Endothelial cell of umbilical vein (primary cell): ENCODE results near the gene CACNA2D3. TPM values are rescaled to one million over a fixed set of nuclear protein-coding genes. Genes with fewer than 3 reads are reported as not detected.

Source experiments
- BruUV-seq: library from RNA; stranded (reverse); fragments of 400-500 nt; replicated peaks from 2 replicates; lab custom pipeline; 2021; lab: Mats Ljungman, UMichigan
- CTCF ChIA-PET: fragments of 300-600, 350-600 bp; sonication (Branson Sonifier 250); formaldehyde crosslinking; loops from one replicate; lab custom pipeline; 2021; ENCODE audit warnings: antibody characterized with exemption, inconsistent platforms; lab: Charles Lee
- POLR2A ChIA-PET: fragments of 300-600, 350-600 bp; sonication (Branson Sonifier 250); formaldehyde crosslinking; loops from one replicate; lab custom pipeline; 2021; ENCODE audit warnings: antibody characterized with exemption, inconsistent platforms; lab: Charles Lee
- DNase-seq: peaks from one replicate; pipeline ENCODE4 v3.0.0-alpha.2; 2011; ENCODE audit warnings: low read depth, low spot score
- FAIRE-seq: peaks from 2 replicates; lab custom pipeline; 2011; peaks lifted over from hg19 to GRCh38; lab: Jason Lieb, UNC
- H2AFZ ChIP-seq: 2 replicates; pipeline ENCODE4 v1.6.0; 2012; ENCODE audit warnings: low read depth, low read length, control low read depth, inconsistent platforms
- H3K27ac ChIP-seq: 2 replicates; pipeline ENCODE4 v1.5.1; 2011; ENCODE audit warnings: low read depth, mild to moderate bottlenecking, control low read depth, low read length, moderate library complexity; ENCODE audit not compliant: insufficient read depth
- H3K27me3 ChIP-seq, 2 experiments: 2 replicates each; pipeline versions ENCODE4 v1.6.0 to v1.6.1; 2011; ENCODE audit warnings: low read length in 2 of 2, mixed read lengths in 1 of 2; ENCODE audit not compliant: control insufficient read depth in 2 of 2, insufficient read depth in 2 of 2
- H3K36me3 ChIP-seq, 2 experiments: 2 replicates in 1 of 2; 3 replicates in 1 of 2; pipeline ENCODE4 v1.5.1; 2011; ENCODE audit warnings: low read length in 2 of 2, mild to moderate bottlenecking in 1 of 2, moderate library complexity in 1 of 2; ENCODE audit not compliant: control insufficient read depth in 2 of 2, insufficient read depth in 2 of 2; ENCODE audit errors: extremely low read depth in 1 of 2
- H3K4me1 ChIP-seq: 3 replicates; pipeline ENCODE4 v1.5.1; 2011; ENCODE audit warnings: mild to moderate bottlenecking, low read length; ENCODE audit not compliant: control insufficient read depth, insufficient read depth; ENCODE audit errors: extremely low read depth
- H3K4me2 ChIP-seq: 2 replicates; pipeline ENCODE4 v1.6.1; 2011; ENCODE audit warnings: low read length, control low read depth, mixed read lengths; ENCODE audit not compliant: insufficient read depth
- H3K4me3 ChIP-seq, 3 experiments: fragments of 200-600 bp in 1 of 3; sonication (generic), shearing (Covaris generic) in 1 of 3; replicated peaks in 1 of 3; 2 replicates each; pipeline ENCODE4 v1.5.1; 2011 to 2016; ENCODE audit warnings: control low read depth in 3 of 3, low read length in 3 of 3, mild to moderate bottlenecking in 2 of 3, inconsistent platforms in 1 of 3, low read depth in 1 of 3, moderate library complexity in 1 of 3; ENCODE audit not compliant: insufficient read depth in 1 of 3
- H3K79me2 ChIP-seq: 2 replicates; pipeline ENCODE4 v1.6.0; 2012; ENCODE audit warnings: low read length, inconsistent platforms; ENCODE audit not compliant: control insufficient read depth, insufficient read depth
- H3K9ac ChIP-seq: replicated peaks from 2 replicates; pipeline ENCODE3; 2011; ENCODE audit warnings: low read length, control low read depth; ENCODE audit not compliant: insufficient read depth; ENCODE audit errors: extremely low read depth
- H3K9me1 ChIP-seq: replicated peaks from 3 replicates; pipeline ENCODE4 v1.6.0; 2011; ENCODE audit warnings: mild to moderate bottlenecking, low read length; ENCODE audit not compliant: control insufficient read depth, insufficient read depth; ENCODE audit errors: extremely low read depth
- H3K9me3 ChIP-seq: replicated peaks from 2 replicates; pipeline ENCODE4 v1.5.1; 2012; ENCODE audit warnings: low read length, inconsistent platforms; ENCODE audit not compliant: control insufficient read depth, insufficient read depth
- H4K20me1 ChIP-seq: replicated peaks from 2 replicates; pipeline ENCODE3; 2011; ENCODE audit warnings: mild to moderate bottlenecking, low read length; ENCODE audit not compliant: control insufficient read depth, insufficient read depth; ENCODE audit errors: extremely low read depth
- EZH2 ChIP-seq: IDR thresholded peaks from 2 replicates; pipeline ENCODE4 v1.6.1; 2012; ENCODE audit warnings: borderline replicate concordance, low read depth, mild to moderate bottlenecking, moderate library complexity, low read length, inconsistent platforms; ENCODE audit not compliant: severe bottlenecking
- FOS ChIP-seq: IDR thresholded peaks from 2 replicates; pipeline ENCODE4 v1.6.1; 2011; ENCODE audit warnings: mild to moderate bottlenecking, low read length, moderate library complexity, borderline replicate concordance; ENCODE audit not compliant: insufficient read depth
- GATA2 ChIP-seq: IDR thresholded peaks from 2 replicates; pipeline ENCODE4 v1.7.0; 2011; ENCODE audit warnings: low read depth, mild to moderate bottlenecking, moderate library complexity, mixed read lengths, low read length; ENCODE audit not compliant: insufficient read length, insufficient read depth
- JUN ChIP-seq: IDR thresholded peaks from 2 replicates; pipeline ENCODE4 v1.6.1; 2011; ENCODE audit warnings: borderline replicate concordance, low read depth; ENCODE audit not compliant: insufficient read length, insufficient read depth
- MYC ChIP-seq: IDR thresholded peaks from one replicate; pipeline ENCODE4 v1.6.1; 2011; ENCODE audit warnings: mild to moderate bottlenecking, low read depth, low read length
- POLR2A ChIP-seq: IDR thresholded peaks from 2 replicates; pipeline ENCODE4 v1.6.1; 2012; ENCODE audit warnings: low read depth, mild to moderate bottlenecking, control low read depth, low read length
- POLR2AphosphoS5 ChIP-seq: IDR thresholded peaks from 2 replicates; pipeline ENCODE4 v1.6.1; 2012; ENCODE audit warnings: low read depth, mild to moderate bottlenecking, control low read depth, low read length, moderate library complexity; ENCODE audit not compliant: insufficient read depth
- dilution Hi-C: fragments of 300-500 bp; cut with MboI; formaldehyde crosslinking; loops from one replicate; pipeline ENCODE4 v1.15.0; 2019; ENCODE audit warnings: low sequenced_read_pairs; ENCODE audit not compliant: extremely low pct_ligation_motif_present
- intact Hi-C: fragments of 100-400 bp; cut with micrococcal nuclease; formaldehyde crosslinking; loops from one replicate; pipeline ENCODE4 v1.10.0; 2022
- polyA plus RNA-seq, 4 experiments: library from polyadenylated mRNA; depleted of rRNA in 3 of 4; stranded (reverse) in 3 of 4; unstranded in 1 of 4; fragments of >200 nt; gene quantifications; 2 replicates each; pipeline versions ENCODE4 v1.2.1 to v1.2.3, GENCODE V29; 2011 to 2012; ENCODE audit warnings: missing spikeins in 1 of 4
- total RNA-seq: library from RNA; stranded (reverse); gene quantifications from 2 replicates; pipeline ENCODE4 v1.2.3, GENCODE V29; 2021
- TF ChIP-seq, protein P1 (sequence below), 2 donors: IDR thresholded peaks; 1 replicate in 1 of 2; 2 replicates in 1 of 2; pipeline ENCODE4 v1.5.1; 2011; ENCODE audit warnings: low read length in 2 of 2, mild to moderate bottlenecking in 2 of 2, moderate library complexity in 2 of 2, control low read depth in 1 of 2, inconsistent platforms in 1 of 2, low read depth in 1 of 2; ENCODE audit not compliant: insufficient read depth in 1 of 2; ENCODE audit errors: extremely low read depth in 1 of 2
- TF ChIP-seq, protein P2 (sequence below): IDR thresholded peaks from 2 replicates; pipeline ENCODE4 v1.6.1; 2011; ENCODE audit not compliant: insufficient read depth, insufficient read length

Gene CACNA2D3
- total and polyA plus RNA-seq, 2 donors (not counting 3 experiments of a cell fraction or from before 2014, with no cell fraction given), result not detected

DNA sequence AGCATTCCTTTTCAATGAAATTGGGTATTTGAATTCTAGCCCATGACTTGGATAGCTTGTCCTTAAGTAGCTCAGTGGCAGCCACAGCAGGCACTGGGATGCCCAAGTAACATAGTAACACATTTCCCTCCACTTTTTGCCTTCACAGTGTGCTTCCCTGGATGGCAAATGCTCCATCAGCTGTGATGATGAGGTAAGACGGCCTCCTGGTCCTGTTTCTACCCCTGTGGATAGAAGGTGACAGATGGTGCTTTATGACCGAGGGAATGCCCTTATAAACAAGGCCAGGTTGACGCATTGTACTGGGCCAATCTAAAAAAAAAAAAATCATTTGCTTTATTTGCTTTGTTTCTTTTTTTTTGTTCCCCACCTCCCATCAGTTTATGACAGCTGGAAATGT is 847.3 kb downstream of the CACNA2D3 start:
- H4K20me1 ChIP-seq, result no peaks in the 10 kb centered on the region
- intact Hi-C loops, result no loop called here
- DNase-seq, result no peak
- H3K4me1 ChIP-seq, result no peaks in the 10 kb centered on the region
- no peaks in the 10 kb centered on the region for H3K79me2 ChIP-seq
- dilution Hi-C loops, result no loop called here
- ChIA-PET CTCF (no interaction called here), POLR2A (no interaction called here)
- no peak for FAIRE-seq
- H3K4me3 ChIP-seq, result no peak overlapping the region
- no peak overlapping the region for H3K4me2 ChIP-seq
- H3K36me3 ChIP-seq, result no peaks in the 10 kb centered on the region
- TF ChIP-seq POLR2AphosphoS5, result no peak
- H2AFZ ChIP-seq, result no peak overlapping the region
- no peaks in the 10 kb centered on the region for H3K27me3 ChIP-seq
- no peaks in the 10 kb centered on the region for H3K9me1 ChIP-seq
- H3K27ac ChIP-seq, result no peak overlapping the region
- H3K9me3 ChIP-seq, result no peaks in the 10 kb centered on the region
- H3K9ac ChIP-seq, result no peak overlapping the region
- BruUV-seq, result no TSS peak

DNA sequence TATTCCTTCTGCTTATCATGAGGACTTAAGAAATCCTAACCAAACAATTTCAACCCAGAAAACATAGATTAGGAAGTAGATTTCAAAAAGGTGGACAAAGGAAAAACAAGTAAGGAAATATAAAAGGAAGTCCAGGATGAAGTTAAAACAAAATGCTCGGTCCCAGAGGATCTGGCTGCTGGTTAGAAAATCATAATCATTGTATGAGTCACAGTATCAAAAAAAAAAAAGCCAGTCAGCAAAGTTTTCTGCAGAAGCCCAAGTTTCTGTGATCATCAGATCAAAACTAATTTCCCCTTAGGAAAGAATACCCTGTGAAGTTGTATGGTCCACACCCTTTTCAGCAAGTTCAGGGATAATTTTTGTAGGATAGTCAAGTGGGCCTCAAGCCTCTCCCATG is 848.5 kb downstream of the CACNA2D3 start:
- TF ChIP-seq POLR2AphosphoS5 (no peak), FOS (no peak), GATA2 (no peak), JUN (no peak), EZH2 (no peak), MYC (no peak), POLR2A (no peak)
- TF ChIP-seq, protein P1, sequence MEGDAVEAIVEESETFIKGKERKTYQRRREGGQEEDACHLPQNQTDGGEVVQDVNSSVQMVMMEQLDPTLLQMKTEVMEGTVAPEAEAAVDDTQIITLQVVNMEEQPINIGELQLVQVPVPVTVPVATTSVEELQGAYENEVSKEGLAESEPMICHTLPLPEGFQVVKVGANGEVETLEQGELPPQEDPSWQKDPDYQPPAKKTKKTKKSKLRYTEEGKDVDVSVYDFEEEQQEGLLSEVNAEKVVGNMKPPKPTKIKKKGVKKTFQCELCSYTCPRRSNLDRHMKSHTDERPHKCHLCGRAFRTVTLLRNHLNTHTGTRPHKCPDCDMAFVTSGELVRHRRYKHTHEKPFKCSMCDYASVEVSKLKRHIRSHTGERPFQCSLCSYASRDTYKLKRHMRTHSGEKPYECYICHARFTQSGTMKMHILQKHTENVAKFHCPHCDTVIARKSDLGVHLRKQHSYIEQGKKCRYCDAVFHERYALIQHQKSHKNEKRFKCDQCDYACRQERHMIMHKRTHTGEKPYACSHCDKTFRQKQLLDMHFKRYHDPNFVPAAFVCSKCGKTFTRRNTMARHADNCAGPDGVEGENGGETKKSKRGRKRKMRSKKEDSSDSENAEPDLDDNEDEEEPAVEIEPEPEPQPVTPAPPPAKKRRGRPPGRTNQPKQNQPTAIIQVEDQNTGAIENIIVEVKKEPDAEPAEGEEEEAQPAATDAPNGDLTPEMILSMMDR (IDR thresholded peaks at IDR 0.05; ENCODE audit: extremely low read depth in 1 of 2, insufficient read depth in 1 of 2, low read depth in 1 of 2, low read length in 2 of 2), result no peak
- TF ChIP-seq, protein P2, sequence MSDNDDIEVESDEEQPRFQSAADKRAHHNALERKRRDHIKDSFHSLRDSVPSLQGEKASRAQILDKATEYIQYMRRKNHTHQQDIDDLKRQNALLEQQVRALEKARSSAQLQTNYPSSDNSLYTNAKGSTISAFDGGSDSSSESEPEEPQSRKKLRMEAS, result no peak
- no peak overlapping the region for H3K9ac ChIP-seq
- intact Hi-C loops, result no loop called here
- no peak overlapping the region for H3K4me2 ChIP-seq
- H3K27me3 ChIP-seq, result no peaks in the 10 kb centered on the region
- no peaks in the 10 kb centered on the region for H3K36me3 ChIP-seq
- dilution Hi-C loops, result no loop called here
- ChIA-PET POLR2A (no interaction called here), CTCF (no interaction called here)
- no peak overlapping the region for H3K27ac ChIP-seq
- no peaks in the 10 kb centered on the region for H3K9me3 ChIP-seq
- no peaks in the 10 kb centered on the region for H3K79me2 ChIP-seq
- no peak for FAIRE-seq
- H2AFZ ChIP-seq, result no peak overlapping the region
- H4K20me1 ChIP-seq, result no peaks in the 10 kb centered on the region
- H3K4me3 ChIP-seq, result no peak overlapping the region
- no peak for DNase-seq
- no peaks in the 10 kb centered on the region for H3K9me1 ChIP-seq
- no TSS peak for BruUV-seq
- H3K4me1 ChIP-seq, result no peaks in the 10 kb centered on the region
